Measurements from ENCODE around the gene PRR18. TPM values are rescaled to one million over a fixed set of nuclear protein-coding genes. Genes with fewer than 3 reads are reported as not detected.

PRR18 gene, protein sequence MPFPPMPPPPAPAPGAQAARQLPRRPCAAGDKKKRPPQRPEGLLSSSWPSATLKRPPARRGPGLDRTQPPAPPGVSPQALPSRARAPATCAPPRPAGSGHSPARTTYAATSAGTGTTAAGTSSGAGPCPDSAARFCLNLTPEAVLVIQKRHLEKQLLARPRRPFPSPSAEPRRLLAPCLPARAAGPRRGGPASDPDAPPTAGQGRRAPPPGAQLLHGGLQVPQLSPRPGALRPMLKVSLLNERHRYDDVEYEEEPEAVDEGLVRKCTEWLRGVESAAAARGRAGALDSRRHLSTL
- 2.5 TPM for total RNA-seq

DNA sequence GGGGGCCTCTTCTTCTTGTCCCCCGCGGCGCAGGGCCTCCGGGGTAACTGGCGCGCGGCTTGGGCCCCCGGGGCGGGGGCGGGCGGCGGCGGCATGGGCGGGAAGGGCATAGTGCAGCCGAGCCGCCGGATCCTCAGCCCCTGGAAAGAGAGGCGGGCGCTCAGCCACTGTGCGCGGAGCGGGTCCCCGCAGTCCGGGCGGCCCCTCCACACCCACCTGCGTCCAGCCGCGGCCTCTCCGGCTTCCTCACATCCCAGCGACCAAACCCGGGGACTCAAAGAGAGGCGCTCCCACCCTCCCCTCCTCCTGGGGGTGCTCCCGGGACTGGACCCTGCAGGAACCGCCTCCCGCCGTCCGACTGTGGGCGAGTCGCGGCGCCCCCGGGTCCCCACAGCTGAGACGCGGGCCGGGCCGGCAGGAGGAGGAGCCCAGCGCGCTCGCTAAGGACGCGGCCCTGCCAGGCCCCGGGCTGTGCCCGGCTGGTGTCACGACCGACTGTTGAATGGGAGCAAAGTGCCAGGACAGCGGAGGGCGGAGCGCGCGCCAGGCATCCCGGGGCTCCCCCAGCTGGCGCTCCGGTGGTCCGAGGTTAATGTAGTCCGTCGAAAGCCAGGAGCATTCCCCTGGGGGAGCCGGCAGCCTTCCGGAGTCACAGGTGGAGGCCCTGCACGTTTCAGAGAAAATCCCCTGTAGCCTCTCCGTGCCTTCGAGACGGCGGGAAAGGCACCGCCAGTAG, at the start of gene PRR18:
PRR18 (minus strand) TSS at position 360 of the 736 bp plus-strand sequence; CDS start at position 110, 250 bp downstream.

DNA sequence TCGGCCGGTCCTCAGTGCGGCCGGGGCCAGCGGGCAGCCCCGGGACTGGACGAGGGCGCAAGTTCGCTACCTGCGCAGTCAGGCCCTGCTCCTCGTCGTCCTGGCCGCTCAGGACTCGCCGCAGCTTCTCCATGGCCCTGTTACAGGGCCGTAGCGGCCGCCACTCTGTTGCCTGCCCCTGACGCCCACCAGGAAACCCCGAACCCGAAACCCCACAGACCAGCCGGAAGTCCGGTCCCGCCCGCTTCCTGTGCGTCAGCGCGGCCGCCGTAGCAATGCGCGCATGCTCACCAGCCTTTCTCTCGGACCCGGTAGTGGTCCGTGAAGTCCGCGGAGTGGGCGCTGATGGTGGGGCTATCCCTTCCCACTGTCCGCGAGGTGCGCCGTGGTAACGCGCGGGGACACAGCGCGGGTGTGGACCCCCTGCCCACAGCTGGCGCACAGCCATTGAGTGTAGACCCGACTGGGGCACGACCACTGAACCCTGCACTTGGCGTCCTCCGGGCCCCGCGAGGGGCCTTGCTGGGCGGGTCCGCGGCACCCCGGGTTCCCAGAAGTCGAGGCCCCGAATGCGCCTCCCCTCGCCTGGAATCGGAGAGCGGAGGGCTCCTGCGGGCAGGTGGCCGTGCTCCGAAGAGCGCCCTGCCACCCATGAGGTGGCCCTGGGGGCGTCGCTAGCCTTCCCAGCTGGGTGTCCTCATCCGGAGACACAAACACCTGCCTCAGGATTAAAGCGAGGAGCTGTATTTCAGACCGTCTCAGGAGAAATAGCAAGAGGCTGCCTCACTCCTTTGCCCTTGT, 34.4 kb upstream of the PRR18 start, which contains the start of gene SFT2D1:
SFT2D1 (minus strand) TSS at position 197 of the 801 bp plus-strand sequence; CDS start at position 133, 64 bp downstream.

Other genes starting within 250 kb of the PRR18 start
- gene TBXT, start 140.5 kb downstream of the PRR18 start, total RNA-seq, result not detected
- 21.9 TPM for gene SFT2D1, start 34.2 kb upstream of the PRR18 start, total RNA-seq
- gene MPC1, start 74.5 kb upstream of the PRR18 start, total RNA-seq, result 59.3 TPM

Data from diencephalon (tissue), 1 donor.